RPMI7951 (cell line): ENCODE results near the gene ARL14EPL. TPM values are rescaled to one million over a fixed set of nuclear protein-coding genes. Genes with fewer than 3 reads are reported as not detected.

Source experiments
- total RNA-seq: library from RNA; depleted of rRNA; stranded (reverse); fragments of >200 nt; shearing (Covaris generic); gene quantifications from 2 replicates; pipeline ENCODE4 v1.2.3, GENCODE V29; 2014; rRNA removed

Gene ARL14EPL
- total RNA-seq, 1 experiment from 2014 or later: not detected

Other genes starting within 250 kb of the ARL14EPL start
- gene CDO1, start 215.8 kb upstream of the ARL14EPL start, total RNA-seq: 1.9 and 2.6 TPM in 2 replicates
- gene ATG12, start 190.9 kb upstream of the ARL14EPL start, total RNA-seq: 58.7 and 64.4 TPM in 2 replicates
- gene AP3S1, start 190.5 kb upstream of the ARL14EPL start, total RNA-seq: 132 and 135 TPM in 2 replicates
- 0.20 and 0.60 TPM in 2 replicates for gene LVRN, start 70.0 kb upstream of the ARL14EPL start, total RNA-seq
- 46.3 and 57.1 TPM in 2 replicates for gene COMMD10, start 52.6 kb downstream of the ARL14EPL start, total RNA-seq